ENCODE results near the gene ABCG1.

DNA sequence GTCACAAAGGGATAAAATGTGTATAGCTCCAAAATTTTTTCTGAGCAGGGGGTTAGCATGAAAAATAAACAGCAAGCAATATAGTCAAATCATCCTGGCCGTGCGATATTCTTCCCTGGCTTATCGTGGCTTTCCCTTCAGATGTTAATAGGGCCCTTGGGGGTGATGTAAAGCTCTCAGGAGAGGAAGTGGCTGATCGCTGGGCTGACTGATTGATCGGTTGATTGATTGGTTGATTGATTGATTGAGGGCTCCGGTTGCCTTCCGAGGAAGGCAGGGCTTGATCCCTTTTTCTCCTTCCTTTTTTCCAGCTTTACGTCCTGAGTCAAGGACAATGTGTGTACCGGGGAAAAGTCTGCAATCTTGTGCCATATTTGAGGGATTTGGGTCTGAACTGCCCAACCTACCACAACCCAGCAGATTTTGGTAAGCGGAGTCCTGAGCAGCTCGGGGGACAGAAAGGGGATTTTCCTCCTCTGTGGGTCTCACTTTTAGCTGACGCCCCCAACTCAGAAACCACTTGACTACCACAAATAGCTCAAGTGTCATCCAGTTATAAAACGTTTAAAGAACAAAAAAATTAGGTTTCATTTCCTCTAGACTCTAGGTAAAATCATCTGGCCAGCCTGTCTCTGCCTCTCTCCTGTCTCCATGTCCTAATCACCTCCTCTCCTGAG, 66.8 kb downstream of the ABCG1 start:
- TF ChIP-seq POLR2A (IDR thresholded peaks at IDR 0.05; ENCODE audit: low read length) (no peak), GATA1 (IDR thresholded peaks at IDR 0.05; ENCODE audit: low read depth, low read length) (no peak)
